Liver (tissue), 3 donors: ENCODE measurements around the gene DDX31.

Experiments used
- ATF3 ChIP-seq: IDR thresholded peaks from 2 replicates; pipeline ENCODE4 v1.6.1; 2016; ENCODE audit warnings: antibody characterized with exemption
- CTCF ChIP-seq: fragments of 150-350 bp; IDR thresholded peaks from 2 replicates; pipeline ENCODE4 v1.5.1; 2017; ENCODE audit warnings: improper control_type of control experiment, low read depth, low read length; ENCODE audit not compliant: missing input control
- MAX ChIP-seq: IDR thresholded peaks from 2 replicates; pipeline ENCODE4 v1.6.1; 2016; ENCODE audit warnings: antibody characterized with exemption
- RAD21 ChIP-seq, 2 donors: IDR thresholded peaks; 2 replicates each; pipeline ENCODE4 v1.6.1; 2016; ENCODE audit warnings: antibody characterized with exemption in 2 of 2, mild to moderate bottlenecking in 2 of 2
- REST ChIP-seq: IDR thresholded peaks from 2 replicates; pipeline ENCODE4 v1.6.1; 2016; ENCODE audit warnings: antibody characterized with exemption, mild to moderate bottlenecking
- TAF1 ChIP-seq: conservative IDR thresholded peaks from 2 replicates; pipeline ENCODE4 v1.6.1; 2016; ENCODE audit warnings: antibody characterized with exemption, mild to moderate bottlenecking
- donor health status: healthy.
- donor health status: healthy.

GRCh38 chr9:132627594-132627993, 42.2 kb downstream of the DDX31 start:
- TF ChIP-seq REST (no peak), CTCF (no peak), MAX (no peak), ATF3 (no peak), TAF1 (no peak), RAD21 (IDR thresholded peaks at IDR 0.05) (no peak)
